ENCODE data around the gene TCF7L1. TPM values are rescaled to one million over a fixed set of nuclear protein-coding genes. Genes with fewer than 3 reads are reported as not detected.

Gene TCF7L1
- total and polyA plus RNA-seq, 4 donors = 12.3 to 21.5 (median 13.8) TPM

- Histone ChIP-seq H3K9me3 (ENCODE audit: control insufficient read depth in 4 of 4, insufficient read depth in 3 of 4, low read length in 3 of 4) (no peaks in the 10 kb centered on the region), H3K4me1 (ENCODE audit: control insufficient read depth in 5 of 5, insufficient read depth in 5 of 5, low read length in 5 of 5) (peaks cover 14 to 75% (median 48%) of the 10 kb centered on the region in 5 donors), H3K27ac (ENCODE audit: low read depth in 1 of 2, low read length in 1 of 2) (no peak overlapping the region), H3K9ac (ENCODE audit: insufficient read depth in 1 of 2, low read length in 2 of 2) (no peak overlapping the region), H3K36me3 (ENCODE audit: control insufficient read depth in 4 of 4, insufficient read depth in 4 of 4, low read length in 4 of 4) (no peaks in the 10 kb centered on the region), H3K27me3 (ENCODE audit: control insufficient read depth in 3 of 3, insufficient read depth in 3 of 3, low read length in 2 of 3) (no peaks in the 10 kb centered on the region), H3K4me3 (no peak overlapping the region)
- 71 to 72% methylated on average over 5 of the region's 5 CpGs for WGBS, 2 donors
- no peak for TF ChIP-seq CTCF (IDR thresholded peaks at IDR 0.05; ENCODE audit: control extremely low read depth, extremely low read depth)
- no peak for ATAC-seq (ENCODE audit: insufficient read depth, low FRiP score)
- DNase-seq = no peak
These were observed 120.7 kb downstream of the TCF7L1 start for GRCh38 chr2:85253890-85254289.

- Histone ChIP-seq H3K4me1 (ENCODE audit: control insufficient read depth in 5 of 5, insufficient read depth in 5 of 5, low read length in 5 of 5) (peaks cover 10 to 75% (median 47%) of the 10 kb centered on the region in 5 donors), H3K27ac (ENCODE audit: low read depth in 1 of 2, low read length in 1 of 2) (no peak overlapping the region)
- DNase-seq = no peak
These were observed 121.5 kb downstream of the TCF7L1 start for GRCh38 chr2:85254540-85255300.

GRCh38 chr2:85255456-85255812 is 122.2 kb downstream of the TCF7L1 start:
- ATAC-seq (ENCODE audit: insufficient read depth, low FRiP score) = no peak
- 41 to 43% methylated on average over 6 of the region's 6 CpGs for WGBS, 2 donors
- H3K9ac ChIP-seq (ENCODE audit: insufficient read depth in 1 of 2, low read length in 2 of 2) = peak overlapping the region in 1 of 2 donors; percentile 48
- peaks cover 17 to 75% (median 48%) of the 10 kb centered on the region in 5 donors for H3K4me1 ChIP-seq (ENCODE audit: control insufficient read depth in 5 of 5, insufficient read depth in 5 of 5, low read length in 5 of 5)
- TF ChIP-seq CTCF (IDR thresholded peaks at IDR 0.05; ENCODE audit: control extremely low read depth, extremely low read depth) = no peak
- H3K4me3 ChIP-seq = no peak overlapping the region
- H3K9me3 ChIP-seq (ENCODE audit: control insufficient read depth in 4 of 4, insufficient read depth in 3 of 4, low read length in 3 of 4) = no peaks in the 10 kb centered on the region
- DNase-seq = peak in 1 of 3 donors; percentile 44
- no peaks in the 10 kb centered on the region for H3K36me3 ChIP-seq (ENCODE audit: control insufficient read depth in 4 of 4, insufficient read depth in 4 of 4, low read length in 4 of 4)
- no peak overlapping the region for H3K27ac ChIP-seq (ENCODE audit: low read depth in 1 of 2, low read length in 1 of 2)
- H3K27me3 ChIP-seq (ENCODE audit: control insufficient read depth in 3 of 3, insufficient read depth in 3 of 3, low read length in 2 of 3) = no peaks in the 10 kb centered on the region

More at GRCh38 chr2:85254540-85255300, 121.5 kb downstream of the TCF7L1 start:
- TF ChIP-seq CTCF (IDR thresholded peaks at IDR 0.05; ENCODE audit: control extremely low read depth, extremely low read depth) = no peak
- 73 to 75% methylated on average over 11 of the region's 11 CpGs for WGBS, 2 donors
- no peak overlapping the region for H3K9ac ChIP-seq (ENCODE audit: insufficient read depth in 1 of 2, low read length in 2 of 2)
- no peaks in the 10 kb centered on the region for H3K27me3 ChIP-seq (ENCODE audit: control insufficient read depth in 3 of 3, insufficient read depth in 3 of 3, low read length in 2 of 3)
- H3K36me3 ChIP-seq (ENCODE audit: control insufficient read depth in 4 of 4, insufficient read depth in 4 of 4, low read length in 4 of 4) = no peaks in the 10 kb centered on the region
- H3K9me3 ChIP-seq (ENCODE audit: control insufficient read depth in 4 of 4, insufficient read depth in 3 of 4, low read length in 3 of 4) = no peaks in the 10 kb centered on the region
- no peak for ATAC-seq (ENCODE audit: insufficient read depth, low FRiP score)
- H3K4me3 ChIP-seq = no peak overlapping the region
